Bronchial epithelial cell (primary cell): ENCODE measurements around the gene NOS2. TPM values are rescaled to one million over a fixed set of nuclear protein-coding genes. Genes with fewer than 3 reads are reported as not detected.
"Not testable (repeated sequence)": the region's sequence is repeated elsewhere in the genome, so short reads cannot be mapped to it uniquely, and the experiment has no call there.

Experiments used
- DNase-seq: peaks from one replicate; pipeline ENCODE4 v3.0.0-alpha.2; 2010; ENCODE audit warnings: low read depth
- FAIRE-seq: peaks from 2 replicates; lab custom pipeline; 2011; peaks lifted over from hg19 to GRCh38; lab: Jason Lieb, UNC
- H3K27me3 ChIP-seq: 2 replicates; pipeline ENCODE4 v1.5.1; 2011; ENCODE audit warnings: low read length; ENCODE audit not compliant: control insufficient read depth, insufficient read depth
- H3K36me3 ChIP-seq: 2 replicates; pipeline ENCODE4 v1.5.1; 2011; ENCODE audit warnings: low read length; ENCODE audit not compliant: control insufficient read depth, insufficient read depth
- H3K4me3 ChIP-seq: 2 replicates; pipeline ENCODE4 v1.5.1; 2011; ENCODE audit warnings: mild to moderate bottlenecking, low read depth, low read length, control low read depth
- CTCF ChIP-seq: IDR thresholded peaks from 2 replicates; pipeline ENCODE4 v1.5.1; 2011; ENCODE audit warnings: mild to moderate bottlenecking, moderate library complexity, low read length, control low read depth, inconsistent platforms; ENCODE audit not compliant: insufficient read depth, severe bottlenecking
- total RNA-seq: library from RNA; depleted of rRNA; stranded (reverse); fragments of >200 nt; gene quantifications from 2 replicates; pipeline ENCODE4 v1.2.1, GENCODE V29; 2014

Gene NOS2
- total RNA-seq, 1 donor from 2014 or later = under 0.01 TPM

GRCh38 chr17:27762527-27763305 is 37.6 kb downstream of the NOS2 start:
- no peak for FAIRE-seq
- peak; percentile 9 for DNase-seq
- Histone ChIP-seq H3K4me3 (no peak overlapping the region), H3K36me3 (no peaks in the 10 kb centered on the region), H3K27me3 (no peaks in the 10 kb centered on the region)
- no peak for TF ChIP-seq CTCF

GRCh38 chr17:27760931-27761330 is 39.4 kb downstream of the NOS2 start:
- not testable (repeated sequence) for H3K4me3 ChIP-seq, H3K36me3 ChIP-seq, DNase-seq, H3K27me3 ChIP-seq, FAIRE-seq

GRCh38 chr17:27760069-27760885 is 40.1 kb downstream of the NOS2 start:
- TF ChIP-seq CTCF = peak; percentile 81
- Histone ChIP-seq H3K27me3 (no peaks in the 10 kb centered on the region), H3K36me3 (no peaks in the 10 kb centered on the region), H3K4me3 (no peak overlapping the region)
- FAIRE-seq (no peak), DNase-seq (peak; percentile 8)

GRCh38 chr17:27759528-27759927 is 40.8 kb downstream of the NOS2 start:
- no peak for FAIRE-seq
- no peaks in the 10 kb centered on the region for H3K27me3 ChIP-seq
- H3K36me3 ChIP-seq = no peaks in the 10 kb centered on the region
- no peak for DNase-seq
- H3K4me3 ChIP-seq = no peak overlapping the region
- TF ChIP-seq CTCF = no peak

DNA sequence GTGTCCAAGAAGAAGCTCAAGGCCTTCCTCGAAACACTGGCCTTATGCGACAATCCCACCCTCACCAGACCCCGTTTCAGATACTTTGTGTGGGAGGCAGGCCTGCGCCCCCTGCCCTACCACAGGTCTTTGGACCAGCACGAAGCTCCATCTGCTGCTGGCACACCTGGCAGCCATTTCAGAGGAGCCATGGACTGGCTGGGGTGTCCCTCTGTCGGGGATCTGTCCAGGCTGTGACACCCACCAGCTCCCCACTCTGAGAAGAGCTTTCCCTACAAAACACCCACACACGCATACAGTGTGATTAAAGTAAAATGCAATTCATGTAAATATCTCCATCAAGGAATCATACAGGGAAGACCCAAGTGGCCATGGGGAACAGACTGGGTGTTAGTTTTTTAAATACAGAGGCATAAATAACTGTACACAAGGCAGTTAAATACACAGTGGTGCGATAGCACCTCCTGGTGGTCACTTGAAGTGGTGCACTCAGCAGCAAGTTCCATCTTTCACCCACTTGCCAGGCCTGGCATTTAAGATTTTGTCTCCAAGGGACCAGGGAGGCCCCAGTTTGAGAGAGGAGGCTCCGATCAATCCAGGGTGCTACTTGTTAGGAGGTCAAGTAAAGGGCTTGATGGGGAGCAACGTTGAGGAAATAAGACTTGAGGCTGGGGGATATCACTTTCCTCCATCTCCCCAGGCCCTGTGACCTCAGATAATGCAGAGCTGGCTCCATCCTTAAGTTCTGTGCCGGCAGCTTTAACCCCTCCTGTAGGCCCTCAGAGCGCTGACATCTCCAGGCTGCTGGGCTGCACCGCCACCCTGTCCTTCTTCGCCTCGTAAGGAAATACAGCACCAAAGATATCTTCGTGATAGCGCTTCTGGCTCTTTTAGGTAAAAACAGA is 43.6 kb downstream of the NOS2 start:
- no peak overlapping the region for H3K4me3 ChIP-seq
- no peaks in the 10 kb centered on the region for H3K36me3 ChIP-seq
- FAIRE-seq (peak; percentile 66), DNase-seq (peak; percentile 35)
- TF ChIP-seq CTCF = peak; percentile 69
- no peaks in the 10 kb centered on the region for H3K27me3 ChIP-seq
